ENCODE measurements around the gene SBNO2.

SBNO2 gene

DNA sequence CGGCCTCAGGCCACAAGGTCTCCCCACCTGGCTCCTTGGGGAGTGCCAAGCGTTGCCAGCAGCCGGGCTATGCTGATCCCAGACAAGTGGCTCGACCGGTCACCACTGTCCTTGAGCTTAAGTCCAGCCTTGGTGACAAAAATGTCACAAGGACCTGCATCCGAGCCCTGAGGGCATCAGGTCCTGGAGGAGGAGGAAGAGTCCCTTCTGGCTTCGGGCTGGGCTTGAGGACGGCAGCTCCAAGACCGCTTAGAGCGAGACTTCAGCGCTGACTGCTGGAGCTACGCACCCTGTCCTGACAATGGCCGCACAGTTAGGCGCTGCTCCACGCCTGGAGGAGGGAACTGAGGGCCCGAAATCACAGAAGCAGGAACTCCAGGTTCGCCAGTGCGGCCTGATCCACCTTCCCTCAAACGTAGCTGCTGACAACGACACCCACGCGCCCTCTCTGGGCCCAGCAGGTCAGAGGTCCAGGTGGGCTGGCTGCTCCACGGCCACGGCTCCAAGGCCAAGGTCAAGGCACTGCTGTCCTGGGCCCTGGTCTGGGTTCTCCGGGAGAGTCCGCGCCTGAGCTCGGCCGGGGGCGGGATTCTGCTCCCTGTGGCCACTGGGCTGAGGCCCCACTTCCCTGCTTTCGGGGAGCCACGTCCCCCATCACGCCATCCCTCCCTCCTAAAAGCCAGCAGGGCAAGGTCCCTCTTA, 7.0 kb downstream of the SBNO2 start:
- no peaks in the 10 kb centered on the region for H3K4me1 ChIP-seq (ENCODE audit: low read length)
- TF ChIP-seq EZH2 (optimal IDR thresholded peaks at IDR 0.05; ENCODE audit: low read depth, low read length): no peak
- TF ChIP-seq, protein P1, sequence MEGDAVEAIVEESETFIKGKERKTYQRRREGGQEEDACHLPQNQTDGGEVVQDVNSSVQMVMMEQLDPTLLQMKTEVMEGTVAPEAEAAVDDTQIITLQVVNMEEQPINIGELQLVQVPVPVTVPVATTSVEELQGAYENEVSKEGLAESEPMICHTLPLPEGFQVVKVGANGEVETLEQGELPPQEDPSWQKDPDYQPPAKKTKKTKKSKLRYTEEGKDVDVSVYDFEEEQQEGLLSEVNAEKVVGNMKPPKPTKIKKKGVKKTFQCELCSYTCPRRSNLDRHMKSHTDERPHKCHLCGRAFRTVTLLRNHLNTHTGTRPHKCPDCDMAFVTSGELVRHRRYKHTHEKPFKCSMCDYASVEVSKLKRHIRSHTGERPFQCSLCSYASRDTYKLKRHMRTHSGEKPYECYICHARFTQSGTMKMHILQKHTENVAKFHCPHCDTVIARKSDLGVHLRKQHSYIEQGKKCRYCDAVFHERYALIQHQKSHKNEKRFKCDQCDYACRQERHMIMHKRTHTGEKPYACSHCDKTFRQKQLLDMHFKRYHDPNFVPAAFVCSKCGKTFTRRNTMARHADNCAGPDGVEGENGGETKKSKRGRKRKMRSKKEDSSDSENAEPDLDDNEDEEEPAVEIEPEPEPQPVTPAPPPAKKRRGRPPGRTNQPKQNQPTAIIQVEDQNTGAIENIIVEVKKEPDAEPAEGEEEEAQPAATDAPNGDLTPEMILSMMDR (IDR thresholded peaks at IDR 0.05; ENCODE audit: low read length): no peak
- TF ChIP-seq EZH2phosphoT487 (IDR thresholded peaks at IDR 0.05; ENCODE audit: low read length): no peak
- H3K4me3 ChIP-seq (ENCODE audit: low read length): no peak overlapping the region
- no peak overlapping the region for H3K27ac ChIP-seq (ENCODE audit: low read length)
- H3K9me3 ChIP-seq (replicated peaks; ENCODE audit: insufficient read depth, low read length): no peaks in the 10 kb centered on the region
- no peaks in the 10 kb centered on the region for H3F3A ChIP-seq (ENCODE audit: insufficient read depth, low read length)
- no peaks in the 10 kb centered on the region for H3K36me3 ChIP-seq (replicated peaks; ENCODE audit: insufficient read depth, low read length)
- no peaks in the 10 kb centered on the region for H3K9me2 ChIP-seq (replicated peaks; ENCODE audit: insufficient read depth, low read length)
- H3K4me2 ChIP-seq (ENCODE audit: low read depth, low read length): no peak overlapping the region
- H3K27me3 ChIP-seq (replicated peaks; ENCODE audit: insufficient read depth, low read length): no peaks in the 10 kb centered on the region
- H3K9ac ChIP-seq (ENCODE audit: low read length): no peak overlapping the region
- peaks cover 86% of the 10 kb centered on the region for H3K79me2 ChIP-seq (ENCODE audit: low read length)
- no peak for DNase-seq
- no peaks in the 10 kb centered on the region for H4K20me1 ChIP-seq (ENCODE audit: insufficient read depth, low read length)
- no peak overlapping the region for H2AFZ ChIP-seq (ENCODE audit: low read length)

DNA sequence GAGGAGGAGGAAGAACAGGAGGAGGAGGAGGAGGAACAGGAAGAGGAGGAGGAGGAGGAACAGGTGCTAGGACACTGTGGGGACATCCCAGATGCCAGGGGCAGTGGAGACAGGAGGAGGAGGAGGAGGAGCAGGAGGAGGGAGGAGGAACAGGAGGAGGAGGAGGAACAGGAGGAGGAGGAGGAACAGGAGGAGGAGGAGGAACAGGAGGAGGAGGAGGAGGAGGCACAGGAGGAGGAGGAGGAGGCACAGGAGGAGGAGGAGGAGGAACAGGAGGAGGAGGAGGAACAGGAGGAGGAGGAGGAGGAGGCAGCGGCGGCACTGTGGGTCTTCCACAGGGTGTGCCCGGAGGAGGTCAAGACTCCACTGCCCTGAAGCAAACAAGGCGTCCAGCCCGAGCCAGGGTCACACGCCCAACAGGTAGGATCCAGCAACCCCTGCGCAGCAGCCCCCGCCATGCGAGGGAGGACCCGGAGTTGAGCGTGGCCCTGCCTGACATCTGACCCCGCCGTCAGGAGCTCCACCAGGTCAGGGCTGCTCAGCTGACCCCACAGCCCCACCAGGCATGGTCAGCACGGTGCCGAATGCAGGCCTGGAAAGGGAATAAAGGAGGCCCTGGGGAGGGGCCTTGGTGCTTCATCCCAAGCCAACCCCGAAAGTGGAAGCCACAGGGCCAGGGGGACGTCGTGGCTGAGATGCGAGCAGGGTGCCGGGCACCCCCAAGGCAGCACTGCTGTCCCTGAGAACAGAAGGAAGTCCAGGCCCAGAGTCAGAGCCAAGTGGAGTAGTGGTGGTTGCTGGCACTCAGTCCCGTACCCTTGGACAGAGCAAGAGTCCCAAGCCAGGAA, 9.2 kb downstream of the SBNO2 start:
- H3F3A ChIP-seq (ENCODE audit: insufficient read depth, low read length): no peaks in the 10 kb centered on the region
- TF ChIP-seq, protein P1 (IDR thresholded peaks at IDR 0.05; ENCODE audit: low read length): no peak
- TF ChIP-seq EZH2 (optimal IDR thresholded peaks at IDR 0.05; ENCODE audit: low read depth, low read length) (no peak), EZH2phosphoT487 (IDR thresholded peaks at IDR 0.05; ENCODE audit: low read length) (no peak)
- no peak overlapping the region for H2AFZ ChIP-seq (ENCODE audit: low read length)
- H3K4me3 ChIP-seq (ENCODE audit: low read length): no peak overlapping the region
- no peak overlapping the region for H3K9ac ChIP-seq (ENCODE audit: low read length)
- no peaks in the 10 kb centered on the region for H3K4me1 ChIP-seq (ENCODE audit: low read length)
- no peaks in the 10 kb centered on the region for H3K27me3 ChIP-seq (replicated peaks; ENCODE audit: insufficient read depth, low read length)
- H3K4me2 ChIP-seq (ENCODE audit: low read depth, low read length): no peak overlapping the region
- H3K9me3 ChIP-seq (replicated peaks; ENCODE audit: insufficient read depth, low read length): no peaks in the 10 kb centered on the region
- no peak for DNase-seq
- no peak overlapping the region for H3K27ac ChIP-seq (ENCODE audit: low read length)
- H3K79me2 ChIP-seq (ENCODE audit: low read length): peaks cover 75% of the 10 kb centered on the region
- H3K9me2 ChIP-seq (replicated peaks; ENCODE audit: insufficient read depth, low read length): no peaks in the 10 kb centered on the region
- H4K20me1 ChIP-seq (ENCODE audit: insufficient read depth, low read length): no peaks in the 10 kb centered on the region
- no peaks in the 10 kb centered on the region for H3K36me3 ChIP-seq (replicated peaks; ENCODE audit: insufficient read depth, low read length)

DNA sequence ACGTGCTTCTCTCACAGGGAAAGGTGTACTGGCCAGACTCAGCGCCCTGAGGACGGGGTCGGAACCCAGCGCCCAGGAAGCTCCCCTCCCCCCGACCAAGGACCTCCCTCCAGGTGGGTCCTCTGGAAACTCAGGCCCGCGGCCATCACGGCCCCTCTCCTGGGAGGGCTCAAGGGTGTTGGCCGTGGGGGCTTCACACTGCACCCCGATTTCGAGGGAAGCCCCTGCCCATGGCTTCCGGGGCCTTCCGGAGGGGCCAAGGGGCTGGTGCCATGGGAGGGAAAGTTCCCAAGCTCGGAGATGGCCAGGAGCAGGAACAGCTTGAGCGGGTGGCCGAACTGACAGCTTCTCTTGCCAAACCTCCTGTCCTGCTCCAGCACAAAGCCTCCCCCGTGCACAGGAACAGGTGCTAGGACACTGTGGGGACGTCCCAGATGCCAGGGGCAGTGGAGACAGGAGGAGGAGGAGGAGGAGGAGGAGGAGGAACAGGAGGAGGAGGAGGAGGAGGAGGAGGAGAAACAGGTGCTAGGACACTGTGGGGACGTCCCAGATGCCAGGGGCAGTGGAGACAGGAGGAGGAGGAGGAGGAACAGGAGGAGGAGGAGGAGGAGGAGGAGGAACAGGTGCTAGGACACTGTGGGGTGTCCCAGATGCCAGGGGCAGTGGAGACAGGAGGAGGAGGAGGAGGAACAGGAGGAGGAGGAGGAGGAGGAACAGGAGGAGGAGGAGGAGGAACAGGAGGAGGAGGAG, 10.0 kb downstream of the SBNO2 start:
- no peak overlapping the region for H2AFZ ChIP-seq (ENCODE audit: low read length)
- no peaks in the 10 kb centered on the region for H3K27me3 ChIP-seq (replicated peaks; ENCODE audit: insufficient read depth, low read length)
- no peaks in the 10 kb centered on the region for H3K9me2 ChIP-seq (replicated peaks; ENCODE audit: insufficient read depth, low read length)
- H3K4me2 ChIP-seq (ENCODE audit: low read depth, low read length): no peak overlapping the region
- H3K27ac ChIP-seq (ENCODE audit: low read length): no peak overlapping the region
- H3K9me3 ChIP-seq (replicated peaks; ENCODE audit: insufficient read depth, low read length): no peaks in the 10 kb centered on the region
- no peak overlapping the region for H3K9ac ChIP-seq (ENCODE audit: low read length)
- no peaks in the 10 kb centered on the region for H3K4me1 ChIP-seq (ENCODE audit: low read length)
- no peak overlapping the region for H3K4me3 ChIP-seq (ENCODE audit: low read length)
- H3K36me3 ChIP-seq (replicated peaks; ENCODE audit: insufficient read depth, low read length): no peaks in the 10 kb centered on the region
- TF ChIP-seq, protein P1 (IDR thresholded peaks at IDR 0.05; ENCODE audit: low read length): no peak
- TF ChIP-seq EZH2phosphoT487 (IDR thresholded peaks at IDR 0.05; ENCODE audit: low read length) (no peak), EZH2 (optimal IDR thresholded peaks at IDR 0.05; ENCODE audit: low read depth, low read length) (no peak)
- no peaks in the 10 kb centered on the region for H4K20me1 ChIP-seq (ENCODE audit: insufficient read depth, low read length)
- peaks cover 71% of the 10 kb centered on the region for H3K79me2 ChIP-seq (ENCODE audit: low read length)
- no peak for DNase-seq
- no peaks in the 10 kb centered on the region for H3F3A ChIP-seq (ENCODE audit: insufficient read depth, low read length)
